Measurements from ENCODE around the gene UTY.

The UTY gene

GRCh38 chrY:13435206-13435967 lies 44.4 kb downstream of the UTY start:
- H3K36me3 Mint-ChIP-seq = peaks cover 31% of the 10 kb centered on the region
- peaks cover 50% of the 10 kb centered on the region for H3K4me1 Mint-ChIP-seq
- peaks cover 4% of the 10 kb centered on the region for H3K9me3 Mint-ChIP-seq
- DNase-seq (ENCODE audit: low spot score in 2 of 2) (no peak), ATAC-seq (no peak)
- H3K4me3 Mint-ChIP-seq = peak overlapping the region; percentile 87
- H3K27ac Mint-ChIP-seq = peak overlapping the region; percentile 94

DNA sequence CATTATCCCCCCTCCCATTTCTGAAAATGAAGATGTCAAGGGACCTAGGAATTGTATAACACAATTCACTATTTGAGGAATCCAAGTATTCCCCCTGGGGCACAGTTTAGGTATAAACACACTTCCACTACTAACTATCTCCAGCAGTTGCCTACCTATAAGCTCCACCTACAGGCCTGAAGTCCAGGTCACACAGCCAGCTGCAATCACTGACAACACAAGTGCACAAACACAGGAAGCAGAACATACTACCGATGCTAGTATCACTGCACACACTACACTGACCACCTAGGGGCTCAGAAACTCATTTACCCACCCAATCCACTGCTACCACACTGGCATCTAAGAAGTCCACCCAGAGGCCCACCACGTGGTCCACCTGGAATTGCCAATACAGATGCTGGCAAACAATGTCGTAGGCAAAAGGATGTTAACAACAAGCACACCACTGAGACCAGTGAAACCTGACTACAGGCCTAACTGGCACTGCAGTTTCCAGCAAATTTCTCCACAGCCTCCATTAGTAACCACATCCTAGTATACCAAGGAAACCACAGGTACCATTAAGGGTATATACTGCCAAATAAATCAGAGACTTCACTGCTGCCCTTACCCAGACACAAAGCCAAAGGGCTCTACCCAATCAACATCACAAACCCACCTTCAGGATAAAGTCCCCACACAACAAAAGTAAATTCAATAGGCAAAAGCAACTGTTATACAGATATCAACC lies 47.4 kb downstream of the UTY start:
- peaks cover 56% of the 10 kb centered on the region for H3K4me1 Mint-ChIP-seq
- H3K36me3 Mint-ChIP-seq = peaks cover 41% of the 10 kb centered on the region
- peak overlapping the region; percentile 85 for H3K27ac Mint-ChIP-seq
- DNase-seq (ENCODE audit: low spot score in 2 of 2) (no peak), ATAC-seq (no peak)
- peak overlapping the region; percentile 50 for H3K4me3 Mint-ChIP-seq
- peaks cover 8% of the 10 kb centered on the region for H3K9me3 Mint-ChIP-seq

DNA sequence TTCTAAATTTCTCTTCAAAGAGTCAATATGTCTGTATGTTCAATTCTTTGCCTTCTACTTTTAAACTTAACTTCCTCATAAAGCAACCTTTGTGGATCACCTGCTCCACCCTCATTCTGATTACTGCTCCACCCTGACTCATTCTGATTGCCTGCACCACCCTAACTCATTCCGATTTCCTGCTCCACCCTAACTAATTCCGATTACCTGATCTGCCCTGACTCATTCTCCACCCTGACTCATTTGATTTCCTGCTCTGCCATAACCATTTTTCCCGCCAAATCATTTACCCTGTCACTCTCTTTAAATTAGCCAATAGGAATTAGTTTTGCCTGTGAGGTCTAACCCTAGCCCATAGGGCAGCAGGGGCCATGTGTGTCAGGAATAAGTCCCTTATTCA lies 50.3 kb downstream of the UTY start:
- H3K27ac Mint-ChIP-seq = no peak overlapping the region
- ATAC-seq = no peak
- peaks cover 49% of the 10 kb centered on the region for H3K4me1 Mint-ChIP-seq
- peaks cover 8% of the 10 kb centered on the region for H3K9me3 Mint-ChIP-seq
- H3K36me3 Mint-ChIP-seq = peaks cover 39% of the 10 kb centered on the region
- no peak overlapping the region for H3K4me3 Mint-ChIP-seq
- no peak for DNase-seq (ENCODE audit: low spot score in 2 of 2)

DNA sequence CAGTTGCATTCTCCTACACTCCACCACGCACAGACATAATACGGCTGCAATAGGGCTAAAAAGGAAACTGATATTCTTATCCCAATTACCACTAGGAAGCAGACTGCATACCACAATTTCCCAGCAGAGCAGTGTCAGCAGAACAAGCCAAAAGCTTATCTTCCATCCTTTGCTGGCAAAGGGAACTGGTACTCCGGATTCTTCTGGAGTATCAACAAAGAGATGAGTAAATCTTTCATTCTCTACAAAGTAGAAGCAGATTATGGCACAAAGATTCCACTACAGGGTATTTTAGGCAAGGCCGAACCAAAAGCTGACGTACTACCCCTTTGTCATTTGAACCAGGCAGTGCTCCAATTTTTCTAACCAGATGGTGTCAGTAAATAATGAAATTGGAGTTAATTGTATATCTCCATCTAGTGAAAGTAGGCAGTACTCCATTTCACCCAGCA lies 56.5 kb downstream of the UTY start:
- ATAC-seq (no peak), DNase-seq (ENCODE audit: low spot score in 2 of 2) (no peak)
- H3K36me3 Mint-ChIP-seq = peaks cover 21% of the 10 kb centered on the region
- no peak overlapping the region for H3K4me3 Mint-ChIP-seq
- H3K27ac Mint-ChIP-seq = no peak overlapping the region
- H3K9me3 Mint-ChIP-seq = no peaks in the 10 kb centered on the region
- H3K4me1 Mint-ChIP-seq = peaks cover 62% of the 10 kb centered on the region

DNA sequence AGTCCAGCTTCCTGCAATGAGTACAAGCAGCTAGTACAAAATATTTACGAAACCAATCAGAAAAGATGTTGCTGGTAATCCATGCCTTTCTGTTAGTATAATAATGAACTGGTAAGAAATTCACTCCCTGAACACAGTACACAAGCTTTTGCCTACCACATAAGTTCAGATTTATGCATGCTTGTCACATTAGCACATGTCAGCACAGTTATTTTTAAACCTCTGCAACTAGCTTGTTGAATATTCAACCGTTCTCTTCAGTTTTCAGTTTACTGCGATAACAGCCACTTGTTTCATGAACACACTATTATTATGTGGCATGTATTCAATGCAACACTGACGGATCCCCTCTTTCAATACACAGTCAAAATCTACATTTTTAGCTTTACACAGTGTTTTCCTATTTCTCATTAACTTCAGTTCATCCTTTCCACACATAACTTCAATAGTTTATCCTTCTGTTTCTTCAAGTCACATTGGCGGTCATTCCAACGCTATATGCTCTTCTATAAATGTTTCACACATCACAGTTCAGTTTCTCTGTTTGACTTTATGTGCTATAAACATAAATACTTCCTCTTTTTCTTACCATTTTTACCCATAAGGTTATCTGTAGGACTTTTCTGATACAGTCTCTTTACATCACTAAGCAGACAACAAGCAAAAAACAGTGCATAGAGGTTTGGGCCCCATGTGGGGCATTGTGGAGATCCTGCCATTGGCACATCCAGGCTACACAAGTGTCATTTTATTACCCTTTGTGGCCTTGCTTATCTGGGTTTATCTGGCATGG lies 62.8 kb downstream of the UTY start:
- ATAC-seq = no peak
- DNase-seq (ENCODE audit: low spot score in 2 of 2) = no peak
- H3K27ac Mint-ChIP-seq = no peak overlapping the region
- H3K9me3 Mint-ChIP-seq = no peaks in the 10 kb centered on the region
- peaks cover 8% of the 10 kb centered on the region for H3K36me3 Mint-ChIP-seq
- no peak overlapping the region for H3K4me3 Mint-ChIP-seq
- H3K4me1 Mint-ChIP-seq = peaks cover 41% of the 10 kb centered on the region

- Mint-ChIP-seq H3K36me3 (peaks cover 21% of the 10 kb centered on the region), H3K4me1 (peaks cover 30% of the 10 kb centered on the region), H3K27ac (no peak overlapping the region), H3K4me3 (no peak overlapping the region), H3K9me3 (no peaks in the 10 kb centered on the region)
- DNase-seq (ENCODE audit: low spot score in 2 of 2) = no peak
- ATAC-seq = no peak
These were observed 64.3 kb downstream of the UTY start for GRCh38 chrY:13415556-13415955.

GRCh38 chrY:13398876-13399275 lies 81.0 kb downstream of the UTY start:
- Mint-ChIP-seq H3K36me3 (peaks cover 37% of the 10 kb centered on the region), H3K27ac (no peak overlapping the region), H3K4me3 (no peak overlapping the region), H3K4me1 (peaks cover 12% of the 10 kb centered on the region), H3K9me3 (no peaks in the 10 kb centered on the region)
- ATAC-seq = no peak
- DNase-seq (ENCODE audit: low spot score in 2 of 2) = no peak

DNA sequence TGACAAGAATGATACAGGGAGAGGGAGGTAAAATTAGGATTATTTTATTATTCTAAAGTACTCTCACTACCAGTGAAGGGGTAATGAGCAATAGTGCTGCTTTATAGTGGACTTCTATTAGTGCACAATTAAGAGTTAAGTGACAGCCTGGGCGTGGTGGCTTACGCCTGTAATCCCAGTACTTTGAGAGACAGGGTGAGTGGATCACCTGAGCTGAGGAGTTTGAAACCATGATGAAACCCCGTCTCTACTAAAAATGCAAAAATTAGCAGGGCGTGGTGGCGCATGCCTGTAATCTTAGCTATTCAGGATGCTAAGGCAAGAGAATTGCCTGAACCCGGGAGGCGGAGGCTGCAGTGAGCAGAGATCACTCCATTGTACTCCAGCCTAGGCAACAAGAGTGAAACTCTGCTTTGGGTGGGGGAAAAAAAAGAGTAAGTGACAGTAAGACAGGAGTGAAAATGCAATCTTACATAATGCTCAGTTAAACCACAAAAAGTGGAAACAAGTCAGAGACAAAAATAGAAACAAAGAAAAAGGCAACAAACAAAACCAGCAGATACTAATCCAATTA lies 98.6 kb downstream of the UTY start:
- ATAC-seq (no peak), DNase-seq (ENCODE audit: low spot score in 2 of 2) (no peak)
- H3K36me3 Mint-ChIP-seq = peaks cover 28% of the 10 kb centered on the region
- H3K4me1 Mint-ChIP-seq = peaks cover 23% of the 10 kb centered on the region
- peaks cover 2% of the 10 kb centered on the region for H3K9me3 Mint-ChIP-seq
- peak overlapping the region; percentile 32 for H3K27ac Mint-ChIP-seq
- H3K4me3 Mint-ChIP-seq = peak overlapping the region; percentile 17

- DNase-seq (ENCODE audit: low spot score in 2 of 2) (peak in 1 of 2 donors; percentile 57), ATAC-seq (peak; percentile 86)
- no peak overlapping the region for H3K27ac Mint-ChIP-seq
- no peaks in the 10 kb centered on the region for H3K9me3 Mint-ChIP-seq
- H3K36me3 Mint-ChIP-seq = peaks cover 32% of the 10 kb centered on the region
- H3K4me3 Mint-ChIP-seq = peak overlapping the region; percentile 50
- H3K4me1 Mint-ChIP-seq = peaks cover 15% of the 10 kb centered on the region
These were observed 108.7 kb downstream of the UTY start for GRCh38 chrY:13370868-13371800.

GRCh38 chrY:13370245-13370644 lies 109.6 kb downstream of the UTY start:
- peaks cover 15% of the 10 kb centered on the region for H3K4me1 Mint-ChIP-seq
- H3K36me3 Mint-ChIP-seq = peaks cover 34% of the 10 kb centered on the region
- peak overlapping the region; percentile 50 for H3K4me3 Mint-ChIP-seq
- ATAC-seq = no peak
- H3K27ac Mint-ChIP-seq = no peak overlapping the region
- no peaks in the 10 kb centered on the region for H3K9me3 Mint-ChIP-seq
- DNase-seq (ENCODE audit: low spot score in 2 of 2) = no peak

DNA sequence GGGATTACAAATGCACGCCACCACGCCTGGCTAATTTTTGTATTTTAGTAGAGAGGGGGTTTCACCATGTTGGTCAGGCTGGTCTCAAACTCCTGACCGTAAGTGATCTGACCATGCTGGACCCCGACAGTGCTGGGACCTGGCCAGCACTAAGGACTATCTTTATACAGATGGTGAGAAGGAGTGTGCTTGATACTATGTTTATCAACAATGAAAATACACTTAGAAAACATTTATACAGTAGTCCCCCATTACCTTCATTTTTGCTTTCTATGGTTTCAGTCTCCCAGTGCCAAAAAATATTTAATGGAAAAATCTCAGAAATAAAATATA lies 111.4 kb downstream of the UTY start:
- Mint-ChIP-seq H3K36me3 (peaks cover 40% of the 10 kb centered on the region), H3K9me3 (no peaks in the 10 kb centered on the region), H3K27ac (no peak overlapping the region), H3K4me3 (no peak overlapping the region), H3K4me1 (peaks cover 15% of the 10 kb centered on the region)
- ATAC-seq = no peak
- no peak for DNase-seq (ENCODE audit: low spot score in 2 of 2)

GRCh38 chrY:13363641-13364040 lies 116.2 kb downstream of the UTY start:
- no peak overlapping the region for H3K4me3 Mint-ChIP-seq
- ATAC-seq (no peak), DNase-seq (ENCODE audit: low spot score in 2 of 2) (no peak)
- peaks cover 15% of the 10 kb centered on the region for H3K4me1 Mint-ChIP-seq
- H3K27ac Mint-ChIP-seq = no peak overlapping the region
- H3K9me3 Mint-ChIP-seq = no peaks in the 10 kb centered on the region
- peaks cover 48% of the 10 kb centered on the region for H3K36me3 Mint-ChIP-seq

- Mint-ChIP-seq H3K9me3 (no peaks in the 10 kb centered on the region), H3K36me3 (peaks cover 48% of the 10 kb centered on the region), H3K4me3 (no peak overlapping the region), H3K4me1 (peaks cover 15% of the 10 kb centered on the region), H3K27ac (peak overlapping the region; percentile 27)
- DNase-seq (ENCODE audit: low spot score in 2 of 2) = no peak
- ATAC-seq = no peak
These were observed 117.2 kb downstream of the UTY start for GRCh38 chrY:13362662-13363061.
